CD4-positive, alpha-beta T cell treated with Interleukin-2 at 100 ng/mL for 4 hours (primary cell): ENCODE results near the gene PTPRK.

ENCODE experiments used
- DNase-seq: peaks from one replicate; pipeline ENCODE4 v3.0.0-alpha.2; 2020; ENCODE audit warnings: low spot score

The PTPRK gene

GRCh38 chr6:128282961-128283360, 237.4 kb downstream of the PTPRK start:
- DNase-seq, result no peak

GRCh38 chr6:128280960-128281359, 239.4 kb downstream of the PTPRK start:
- no peak for DNase-seq

GRCh38 chr6:128280066-128280465, 240.3 kb downstream of the PTPRK start:
- DNase-seq, result no peak

- no peak for DNase-seq
These were observed 241.6 kb downstream of the PTPRK start for GRCh38 chr6:128278836-128279235.

- no peak for DNase-seq
These were observed 243.0 kb downstream of the PTPRK start for GRCh38 chr6:128277379-128277778.

GRCh38 chr6:128276311-128276710, 244.1 kb downstream of the PTPRK start:
- DNase-seq, result no peak

- DNase-seq, result no peak
These were observed 244.7 kb downstream of the PTPRK start for GRCh38 chr6:128275681-128276080.

- no peak for DNase-seq
These were observed 245.4 kb downstream of the PTPRK start for GRCh38 chr6:128275030-128275429.

- no peak for DNase-seq
These were observed 248.9 kb downstream of the PTPRK start for GRCh38 chr6:128271527-128271926.

- no peak for DNase-seq
These were observed 249.4 kb downstream of the PTPRK start for GRCh38 chr6:128271011-128271410.

- DNase-seq, result no peak
These were observed 253.5 kb downstream of the PTPRK start for GRCh38 chr6:128266946-128267345.

GRCh38 chr6:128265706-128266105, 254.7 kb downstream of the PTPRK start:
- no peak for DNase-seq

- DNase-seq, result peak; percentile 21
These were observed 260.4 kb downstream of the PTPRK start for GRCh38 chr6:128259730-128260685.

GRCh38 chr6:128259029-128259724, 261.2 kb downstream of the PTPRK start:
- peak; percentile 13 for DNase-seq

- no peak for DNase-seq
These were observed 264.3 kb downstream of the PTPRK start for GRCh38 chr6:128256095-128256494.

- DNase-seq, result no peak
These were observed 267.8 kb downstream of the PTPRK start for GRCh38 chr6:128252341-128253176.

GRCh38 chr6:128251445-128252340, 268.7 kb downstream of the PTPRK start:
- no peak for DNase-seq

GRCh38 chr6:128250370-128251070, 269.9 kb downstream of the PTPRK start:
- no peak for DNase-seq

GRCh38 chr6:128249429-128249828, 271.0 kb downstream of the PTPRK start:
- no peak for DNase-seq

- DNase-seq, result no peak
These were observed 273.7 kb downstream of the PTPRK start for GRCh38 chr6:128246472-128247260.
